Transverse colon (tissue), 4 donors: Measurements from ENCODE around the gene SSC5D. TPM values are rescaled to one million over a fixed set of nuclear protein-coding genes. Genes with fewer than 3 reads are reported as not detected.

Source experiments
- DNase-seq: peaks from one replicate; pipeline ENCODE4 v3.0.0-alpha.2; 2019
- H3K27ac ChIP-seq, 4 donors: fragments of 200-600 bp; sonication (generic); 2 replicates each; pipeline ENCODE4 v1.5.1; 2016 to 2018; ENCODE audit warnings: inconsistent platforms in 4 of 4
- H3K27me3 ChIP-seq: fragments of 200-600 bp; sonication (generic); 2 replicates; pipeline ENCODE4 v1.5.1; 2017; ENCODE audit warnings: inconsistent platforms
- H3K36me3 ChIP-seq, 4 donors: fragments of 200-600 bp; sonication (generic); 2 replicates each; pipeline ENCODE4 v1.5.1; 2017 to 2019; ENCODE audit warnings: inconsistent platforms in 4 of 4
- H3K4me1 ChIP-seq, 4 donors: fragments of 200-600 bp; sonication (generic); 2 replicates each; pipeline ENCODE4 v1.5.1; 2017 to 2020; ENCODE audit warnings: inconsistent platforms in 4 of 4
- H3K4me3 ChIP-seq, 4 donors: fragments of 200-600 bp; sonication (generic); 1 replicate in 1 of 4; 2 replicates in 3 of 4; pipeline versions ENCODE4 v1.5.1 to v1.6.1; 2017 to 2019; ENCODE audit warnings: inconsistent platforms in 4 of 4
- H3K9me3 ChIP-seq, 2 donors: fragments of 200-600 bp; sonication (generic); 2 replicates each; pipeline ENCODE4 v1.5.1; 2017 to 2019; ENCODE audit warnings: inconsistent platforms in 2 of 2
- CTCF ChIP-seq, 5 experiments: fragments of 200-600 bp in 3 of 5; fragments of 450-650 bp in 2 of 5; sonication (generic) in 3 of 5; IDR thresholded peaks; 1 replicate in 2 of 5; 2 replicates in 3 of 5; pipeline ENCODE4 v1.5.1; 2016 to 2017; ENCODE audit warnings: antibody characterized with exemption in 5 of 5, inconsistent platforms in 3 of 5, mild to moderate bottlenecking in 2 of 5, moderate library complexity in 1 of 5
- EP300 ChIP-seq: sonication (generic); formaldehyde crosslinking; IDR thresholded peaks from one replicate; pipeline ENCODE4 v1.6.1; 2017; ENCODE audit warnings: antibody characterized with exemption, low read depth
- POLR2A ChIP-seq: fragments of 450-650 bp; IDR thresholded peaks from one replicate; pipeline ENCODE4 v1.6.1; 2016; ENCODE audit warnings: antibody characterized with exemption, mild to moderate bottlenecking, moderate library complexity
- POLR2AphosphoS5 ChIP-seq, 3 donors: sonication (generic); formaldehyde crosslinking; IDR thresholded peaks; one replicate each; pipeline ENCODE4 v1.6.1; 2016; ENCODE audit warnings: antibody characterized with exemption in 3 of 3
- WGBS, 2 donors: methylation state at CpG; one replicate each; pipeline ENCODE4 v1.1.5; 2018; ENCODE audit warnings: low coverage in 1 of 2; 5-methylcytosine and 5-hydroxymethylcytosine counted together
- in situ Hi-C, 4 donors: fragments of 200-750 bp; cut with MboI; loops; one replicate each; pipeline versions ENCODE4 v1.15.0 to v1.15.1; 2017; ENCODE audit warnings: low sequenced_read_pairs in 3 of 4, low pct_ligation_motif_present in 1 of 4, low pct_unique_long_range_greater_than_20kb in 1 of 4
- intact Hi-C: fragments of 100-400 bp; cut with DNase I; formaldehyde crosslinking; loops from one replicate; pipeline ENCODE4 v1.15.1; 2023; ENCODE audit warnings: low total_unique reads
- total RNA-seq, 4 donors: library from RNA; depleted of rRNA; stranded (reverse); fragments of >200 nt; gene quantifications; one replicate each; pipeline ENCODE4 v1.1.0, GENCODE V29; 2016

SSC5D gene
- total RNA-seq, 4 donors from 2014 or later: 3.4 to 41.2 (median 11.1) TPM

GRCh38 chr19:55542292-55542855, 54.1 kb downstream of the SSC5D start:
- DNase-seq: no peak
- WGBS, 2 donors: 86 to 89% methylated on average over 7 of the region's 7 CpGs
- no peaks in the 10 kb centered on the region for H3K9me3 ChIP-seq
- H3K27me3 ChIP-seq: peaks cover 11% of the 10 kb centered on the region
- intact Hi-C loops: no loop called here
- TF ChIP-seq CTCF (IDR thresholded peaks at IDR 0.05): no peak
- no peak for TF ChIP-seq POLR2AphosphoS5 (IDR thresholded peaks at IDR 0.05)
- no peak for TF ChIP-seq POLR2A
- TF ChIP-seq EP300: no peak
- H3K27ac ChIP-seq: no peak overlapping the region
- H3K4me1 ChIP-seq: peaks cover 0 to 8% (median 0%) of the 10 kb centered on the region in 4 donors
- in situ Hi-C loops: no loop called here
- H3K36me3 ChIP-seq: no peaks in the 10 kb centered on the region
- H3K4me3 ChIP-seq: no peak overlapping the region

- Histone ChIP-seq H3K27me3 (peaks cover 17% of the 10 kb centered on the region), H3K36me3 (no peaks in the 10 kb centered on the region), H3K4me3 (no peak overlapping the region), H3K27ac (no peak overlapping the region), H3K9me3 (no peaks in the 10 kb centered on the region), H3K4me1 (peaks cover 0 to 8% (median 0%) of the 10 kb centered on the region in 4 donors)
- TF ChIP-seq CTCF (IDR thresholded peaks at IDR 0.05): no peak
- TF ChIP-seq POLR2A: no peak
- no peak for TF ChIP-seq EP300
- no peak for TF ChIP-seq POLR2AphosphoS5 (IDR thresholded peaks at IDR 0.05)
- no peak for DNase-seq
- in situ Hi-C loops: no loop called here
- WGBS, 2 donors: 58 to 64% methylated on average over 3 to 5 of the region's 5 CpGs
- intact Hi-C loops: no loop called here
Measured at GRCh38 chr19:55543567-55543966, 55.3 kb downstream of the SSC5D start.

- intact Hi-C loops: no loop called here
- Histone ChIP-seq H3K27me3 (peaks cover 21% of the 10 kb centered on the region), H3K36me3 (no peaks in the 10 kb centered on the region), H3K27ac (no peak overlapping the region), H3K4me3 (no peak overlapping the region), H3K9me3 (no peaks in the 10 kb centered on the region), H3K4me1 (peaks cover 0 to 8% (median 0%) of the 10 kb centered on the region in 4 donors)
- WGBS, 2 donors: 83% methylated on average over 15 of the region's 15 CpGs; no CpG with 5 or more reads in 1 of the 2 donors
- no peak for DNase-seq
- no peak for TF ChIP-seq POLR2AphosphoS5 (IDR thresholded peaks at IDR 0.05)
- in situ Hi-C loops: no loop called here
Measured at GRCh38 chr19:55544014-55544413, 55.8 kb downstream of the SSC5D start.

GRCh38 chr19:55544776-55545439, 56.7 kb downstream of the SSC5D start:
- WGBS, 2 donors: 61 to 62% methylated on average over 7 to 23 of the region's 23 CpGs
- intact Hi-C loops: no loop called here

More at GRCh38 chr19:55544776-55545439, 56.7 kb downstream of the SSC5D start:
- no peak overlapping the region for H3K4me3 ChIP-seq
- peaks cover 0 to 8% (median 4%) of the 10 kb centered on the region in 4 donors for H3K4me1 ChIP-seq
- no peaks in the 10 kb centered on the region for H3K36me3 ChIP-seq
- no peaks in the 10 kb centered on the region for H3K9me3 ChIP-seq
- no peak for DNase-seq
- H3K27ac ChIP-seq: no peak overlapping the region
- H3K27me3 ChIP-seq: peaks cover 21% of the 10 kb centered on the region
- no peak for TF ChIP-seq EP300
- TF ChIP-seq CTCF (IDR thresholded peaks at IDR 0.05): no peak
- no peak for TF ChIP-seq POLR2A
- TF ChIP-seq POLR2AphosphoS5 (IDR thresholded peaks at IDR 0.05): no peak
- in situ Hi-C loops: no loop called here
